RWPE2 (cell line): ENCODE measurements around the gene ULK3.
A peak's percentile ranks its signal among the peaks of the same experiment; 100 is the strongest.

Experiments used
- ATAC-seq: fragments of 200-7000 bp; cut with Tn5 transposase; 3 replicates; pipeline ENCODE4 v1.9.1; 2021; ENCODE audit warnings: low read depth
- DNase-seq: peaks from one replicate; pipeline ENCODE4 v3.0.0-alpha.2; 2020; ENCODE audit warnings: low spot score
- H3K27ac ChIP-seq: fragments of 450-650 bp; 2 replicates; pipeline ENCODE4 v1.5.1; 2017; ENCODE audit warnings: mild to moderate bottlenecking; ENCODE audit not compliant: poor library complexity, severe bottlenecking
- H3K27me3 ChIP-seq: fragments of 250-450 bp; sonication (Bioruptor Pico); 2 replicates; pipeline ENCODE4 v1.5.1; 2021; ENCODE audit warnings: mild to moderate bottlenecking, moderate library complexity; ENCODE audit not compliant: insufficient read depth, poor library complexity, severe bottlenecking
- H3K36me3 ChIP-seq: fragments of 250-450 bp; sonication (Bioruptor Pico); 2 replicates; pipeline ENCODE4 v1.5.1; 2020; ENCODE audit warnings: low read depth, mild to moderate bottlenecking, moderate library complexity
- H3K4me1 ChIP-seq: fragments of 250-450 bp; sonication (Bioruptor Pico); 2 replicates; pipeline ENCODE4 v1.5.1; 2021; ENCODE audit warnings: mild to moderate bottlenecking, moderate library complexity; ENCODE audit not compliant: insufficient read depth, poor library complexity, severe bottlenecking
- H3K4me3 ChIP-seq: fragments of 250-450 bp; sonication (Bioruptor Pico); 2 replicates; pipeline ENCODE4 v1.5.1; 2021; ENCODE audit warnings: mild to moderate bottlenecking, moderate library complexity; ENCODE audit not compliant: severe bottlenecking
- H3K9me3 ChIP-seq: fragments of 250-450 bp; sonication (Bioruptor Pico); 2 replicates; pipeline ENCODE4 v1.5.1; 2021; ENCODE audit warnings: mild to moderate bottlenecking, moderate library complexity; ENCODE audit not compliant: severe bottlenecking
- TF ChIP-seq, protein P1 (sequence below): fragments of 450-650 bp; IDR thresholded peaks from one replicate; pipeline ENCODE4 v1.5.1; 2017; ENCODE audit warnings: mild to moderate bottlenecking, moderate library complexity; ENCODE audit not compliant: poor library complexity, severe bottlenecking

ULK3 gene

DNA sequence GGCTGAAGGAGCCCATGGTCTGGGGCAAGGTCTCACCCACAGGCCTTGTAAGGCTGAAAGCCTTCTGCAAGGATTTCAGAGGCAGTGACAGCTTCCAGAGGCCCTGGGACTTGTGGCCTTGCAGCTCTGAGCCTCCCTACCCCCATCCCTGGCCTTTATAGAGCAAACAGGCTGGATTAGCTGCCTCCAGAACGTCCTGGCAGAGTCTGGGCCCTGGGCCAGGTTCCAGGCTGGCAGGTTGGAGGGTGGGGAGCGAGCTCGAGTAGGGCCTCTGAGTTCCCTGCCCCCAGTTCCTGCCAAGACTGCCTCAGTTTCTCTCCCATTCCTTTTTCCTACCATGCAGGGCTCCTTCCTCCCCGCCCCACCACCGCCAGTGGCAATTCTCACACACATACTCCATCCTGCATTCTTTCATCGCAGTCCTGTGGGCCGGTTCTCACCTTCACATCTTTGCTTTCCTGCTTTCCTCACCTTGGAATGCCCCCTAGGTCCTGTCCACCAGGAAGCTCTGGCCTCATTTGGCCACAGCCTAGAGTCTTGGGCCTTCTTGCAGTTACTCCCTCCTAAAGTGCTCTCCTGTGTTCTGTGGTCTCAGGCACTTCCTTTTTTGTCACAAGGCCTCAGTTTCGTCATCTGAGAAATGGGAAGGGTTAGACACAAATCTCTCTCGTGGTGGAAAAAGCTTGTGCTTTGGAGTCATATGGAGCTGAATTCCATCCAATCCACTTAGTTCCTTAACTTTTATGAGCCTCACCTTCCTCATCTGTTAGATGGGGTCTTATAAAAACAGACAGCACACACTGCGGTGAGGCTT lies 27.6 kb downstream of the ULK3 start:
- ATAC-seq (no peak; the same call in 2 of the 3 replicates), DNase-seq (no peak)
- no peaks in the 10 kb centered on the region for H3K9me3 ChIP-seq
- H3K36me3 ChIP-seq: no peaks in the 10 kb centered on the region
- TF ChIP-seq, protein P1, sequence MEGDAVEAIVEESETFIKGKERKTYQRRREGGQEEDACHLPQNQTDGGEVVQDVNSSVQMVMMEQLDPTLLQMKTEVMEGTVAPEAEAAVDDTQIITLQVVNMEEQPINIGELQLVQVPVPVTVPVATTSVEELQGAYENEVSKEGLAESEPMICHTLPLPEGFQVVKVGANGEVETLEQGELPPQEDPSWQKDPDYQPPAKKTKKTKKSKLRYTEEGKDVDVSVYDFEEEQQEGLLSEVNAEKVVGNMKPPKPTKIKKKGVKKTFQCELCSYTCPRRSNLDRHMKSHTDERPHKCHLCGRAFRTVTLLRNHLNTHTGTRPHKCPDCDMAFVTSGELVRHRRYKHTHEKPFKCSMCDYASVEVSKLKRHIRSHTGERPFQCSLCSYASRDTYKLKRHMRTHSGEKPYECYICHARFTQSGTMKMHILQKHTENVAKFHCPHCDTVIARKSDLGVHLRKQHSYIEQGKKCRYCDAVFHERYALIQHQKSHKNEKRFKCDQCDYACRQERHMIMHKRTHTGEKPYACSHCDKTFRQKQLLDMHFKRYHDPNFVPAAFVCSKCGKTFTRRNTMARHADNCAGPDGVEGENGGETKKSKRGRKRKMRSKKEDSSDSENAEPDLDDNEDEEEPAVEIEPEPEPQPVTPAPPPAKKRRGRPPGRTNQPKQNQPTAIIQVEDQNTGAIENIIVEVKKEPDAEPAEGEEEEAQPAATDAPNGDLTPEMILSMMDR: no peak
- H3K27ac ChIP-seq: no peak overlapping the region
- H3K4me1 ChIP-seq: peaks cover 22% of the 10 kb centered on the region
- no peak overlapping the region for H3K4me3 ChIP-seq
- H3K27me3 ChIP-seq: no peaks in the 10 kb centered on the region

DNA sequence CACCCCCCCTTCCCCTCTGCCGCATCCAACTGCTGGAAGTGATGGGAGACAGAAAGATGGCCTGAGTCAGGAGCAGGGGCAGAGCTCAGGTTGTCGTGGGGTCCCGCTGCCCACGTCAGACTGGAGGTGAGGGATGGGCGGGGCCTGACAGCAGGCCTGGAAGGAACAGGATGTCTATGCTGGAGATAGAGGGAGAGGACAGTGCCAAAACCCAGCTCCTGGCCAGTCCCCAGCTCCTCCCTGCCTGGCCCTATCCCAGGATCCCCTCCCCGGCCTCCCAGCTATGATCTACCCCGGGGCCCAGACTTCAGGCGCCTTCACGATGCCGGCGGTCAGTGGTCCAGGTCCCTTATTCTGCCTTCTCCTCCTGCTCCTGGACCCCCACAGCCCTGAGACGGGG lies 30.4 kb downstream of the ULK3 start, which contains the start of gene LMAN1L:
LMAN1L (plus strand) TSS at position 303 of the 400 bp plus-strand sequence; CDS start at position 323, 20 bp downstream.
- DNase-seq (no peak), ATAC-seq (no peak)
- TF ChIP-seq, protein P1: no peak
- Histone ChIP-seq H3K27me3 (no peaks in the 10 kb centered on the region), H3K4me1 (peaks cover 29% of the 10 kb centered on the region), H3K9me3 (no peaks in the 10 kb centered on the region), H3K4me3 (no peak within 1 kb of the TSS), H3K27ac (no peak within 1 kb of the TSS), H3K36me3 (no peaks in the 10 kb centered on the region)

DNA sequence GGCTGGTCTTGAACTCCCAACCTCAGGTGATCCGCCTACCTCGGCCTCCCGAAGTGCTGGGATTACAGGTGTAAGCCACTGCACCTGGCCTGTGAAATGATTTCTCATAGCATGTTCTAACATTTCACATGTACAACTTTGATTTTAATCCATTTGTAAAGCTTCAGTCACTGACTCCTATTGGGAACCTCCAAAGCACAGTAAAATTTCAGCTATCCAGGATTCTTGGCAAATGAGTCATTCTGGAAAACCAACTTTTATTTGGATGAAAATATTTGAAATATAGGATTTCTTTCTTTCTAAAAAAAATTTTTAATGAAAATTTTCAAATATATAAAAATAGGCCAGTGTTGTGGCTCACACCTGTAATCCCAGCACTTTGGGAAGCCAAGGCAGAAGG lies 33.0 kb downstream of the ULK3 start:
- TF ChIP-seq, protein P1: no peak
- peak; percentile 43 for ATAC-seq

GRCh38 chr15:74809242-74809641 lies 33.7 kb downstream of the ULK3 start:
- no peaks in the 10 kb centered on the region for H3K27me3 ChIP-seq
- TF ChIP-seq, protein P1: no peak
- peaks cover 21% of the 10 kb centered on the region for H3K4me1 ChIP-seq
- peak overlapping the region; percentile 31 for H3K27ac ChIP-seq
- no peaks in the 10 kb centered on the region for H3K9me3 ChIP-seq
- ATAC-seq: no peak
- H3K4me3 ChIP-seq: no peak overlapping the region
- no peaks in the 10 kb centered on the region; the same call in 1 of the 2 replicates for H3K36me3 ChIP-seq
- no peak for DNase-seq

More for the DNA sequence above, 33.0 kb downstream of the ULK3 start:
- H3K36me3 ChIP-seq: no peaks in the 10 kb centered on the region
- peak overlapping the region; percentile 27 for H3K27ac ChIP-seq
- H3K4me3 ChIP-seq: no peak overlapping the region
- H3K27me3 ChIP-seq: no peaks in the 10 kb centered on the region
- no peaks in the 10 kb centered on the region for H3K9me3 ChIP-seq
- DNase-seq: no peak
- H3K4me1 ChIP-seq: peaks cover 21% of the 10 kb centered on the region

- Histone ChIP-seq H3K4me3 (no peak overlapping the region), H3K27ac (peak overlapping the region; percentile 31), H3K27me3 (no peaks in the 10 kb centered on the region), H3K4me1 (peaks cover 21% of the 10 kb centered on the region), H3K36me3 (peaks cover 4% of the 10 kb centered on the region; the same call in 1 of the 2 replicates), H3K9me3 (no peaks in the 10 kb centered on the region)
- ATAC-seq: no peak
- no peak for DNase-seq
- TF ChIP-seq, protein P1: no peak
Observed at GRCh38 chr15:74808840-74809229, 34.1 kb downstream of the ULK3 start.
